RWPE2 (cell line): Measurements from ENCODE around the gene DAP3.
"Not testable (repeated sequence)": the region's sequence is repeated elsewhere in the genome, so short reads cannot be mapped to it uniquely, and the experiment has no call there.

ENCODE experiments used
- ATAC-seq: fragments of 200-7000 bp; cut with Tn5 transposase; 3 replicates; pipeline ENCODE4 v1.9.1; 2021; ENCODE audit warnings: low read depth
- DNase-seq: peaks from one replicate; pipeline ENCODE4 v3.0.0-alpha.2; 2020; ENCODE audit warnings: low spot score
- H3K27ac ChIP-seq: fragments of 450-650 bp; 2 replicates; pipeline ENCODE4 v1.5.1; 2017; ENCODE audit warnings: mild to moderate bottlenecking; ENCODE audit not compliant: poor library complexity, severe bottlenecking
- H3K27me3 ChIP-seq: fragments of 250-450 bp; sonication (Bioruptor Pico); 2 replicates; pipeline ENCODE4 v1.5.1; 2021; ENCODE audit warnings: mild to moderate bottlenecking, moderate library complexity; ENCODE audit not compliant: insufficient read depth, poor library complexity, severe bottlenecking
- H3K36me3 ChIP-seq: fragments of 250-450 bp; sonication (Bioruptor Pico); 2 replicates; pipeline ENCODE4 v1.5.1; 2020; ENCODE audit warnings: low read depth, mild to moderate bottlenecking, moderate library complexity
- H3K4me1 ChIP-seq: fragments of 250-450 bp; sonication (Bioruptor Pico); 2 replicates; pipeline ENCODE4 v1.5.1; 2021; ENCODE audit warnings: mild to moderate bottlenecking, moderate library complexity; ENCODE audit not compliant: insufficient read depth, poor library complexity, severe bottlenecking
- H3K4me3 ChIP-seq: fragments of 250-450 bp; sonication (Bioruptor Pico); 2 replicates; pipeline ENCODE4 v1.5.1; 2021; ENCODE audit warnings: mild to moderate bottlenecking, moderate library complexity; ENCODE audit not compliant: severe bottlenecking
- H3K9me3 ChIP-seq: fragments of 250-450 bp; sonication (Bioruptor Pico); 2 replicates; pipeline ENCODE4 v1.5.1; 2021; ENCODE audit warnings: mild to moderate bottlenecking, moderate library complexity; ENCODE audit not compliant: severe bottlenecking
- CTCF ChIP-seq: fragments of 450-650 bp; IDR thresholded peaks from one replicate; pipeline ENCODE4 v1.5.1; 2017; ENCODE audit warnings: mild to moderate bottlenecking, moderate library complexity; ENCODE audit not compliant: poor library complexity, severe bottlenecking

Gene DAP3

GRCh38 chr1:155759966-155760630, 71.2 kb downstream of the DAP3 start:
- ATAC-seq (peak; percentile 63), DNase-seq (no peak)
- no peaks in the 10 kb centered on the region for H3K9me3 ChIP-seq
- peak overlapping the region; percentile 90 for H3K27ac ChIP-seq
- no peaks in the 10 kb centered on the region for H3K27me3 ChIP-seq
- H3K4me1 ChIP-seq, result peaks cover 35% of the 10 kb centered on the region
- no peak overlapping the region for H3K4me3 ChIP-seq
- no peak for TF ChIP-seq CTCF
- H3K36me3 ChIP-seq, result peaks cover 62% of the 10 kb centered on the region

- Histone ChIP-seq H3K4me1 (peaks cover 35% of the 10 kb centered on the region), H3K4me3 (no peak overlapping the region), H3K36me3 (peaks cover 62% of the 10 kb centered on the region), H3K9me3 (no peaks in the 10 kb centered on the region), H3K27ac (peak overlapping the region; percentile 90), H3K27me3 (no peaks in the 10 kb centered on the region)
- no peak for DNase-seq
- peak; percentile 36 for ATAC-seq
- no peak for TF ChIP-seq CTCF
Observed at GRCh38 chr1:155760751-155761475, 72.0 kb downstream of the DAP3 start.

- peak overlapping the region; percentile 90 for H3K27ac ChIP-seq
- H3K27me3 ChIP-seq, result no peaks in the 10 kb centered on the region
- no peak for ATAC-seq
- no peak for DNase-seq
- peaks cover 58% of the 10 kb centered on the region for H3K36me3 ChIP-seq
- TF ChIP-seq CTCF, result no peak
- H3K4me3 ChIP-seq, result no peak overlapping the region
- H3K9me3 ChIP-seq, result no peaks in the 10 kb centered on the region
- peaks cover 35% of the 10 kb centered on the region for H3K4me1 ChIP-seq
Observed at GRCh38 chr1:155761736-155762405, 73.0 kb downstream of the DAP3 start.

- ATAC-seq (peak; percentile 89), DNase-seq (peak; percentile 81)
- Histone ChIP-seq H3K27ac (peak overlapping the region; percentile 90), H3K36me3 (peaks cover 57% of the 10 kb centered on the region), H3K4me1 (peaks cover 35% of the 10 kb centered on the region)
- not testable (repeated sequence) for H3K27me3 ChIP-seq, H3K4me3 ChIP-seq, H3K9me3 ChIP-seq
Observed at GRCh38 chr1:155763090-155763815, 74.4 kb downstream of the DAP3 start.

- peaks cover 55% of the 10 kb centered on the region for H3K36me3 ChIP-seq
- not testable (repeated sequence) for H3K9me3 ChIP-seq, DNase-seq, ATAC-seq, H3K4me3 ChIP-seq, H3K27me3 ChIP-seq
- H3K4me1 ChIP-seq, result peaks cover 35% of the 10 kb centered on the region
- H3K27ac ChIP-seq, result peak overlapping the region; percentile 90
Observed at GRCh38 chr1:155763989-155764388, 75.1 kb downstream of the DAP3 start.

- H3K9me3 ChIP-seq, ATAC-seq, DNase-seq, H3K4me3 ChIP-seq, H3K27me3 ChIP-seq, H3K27ac ChIP-seq: not testable (repeated sequence)
- Histone ChIP-seq H3K4me1 (peaks cover 13% of the 10 kb centered on the region), H3K36me3 (peaks cover 63% of the 10 kb centered on the region)
Observed at GRCh38 chr1:155767399-155767989, 78.6 kb downstream of the DAP3 start.
